ENCODE results near the gene LY6G6D.
"Not testable (repeated sequence)": the region's sequence is repeated elsewhere in the genome, so short reads cannot be mapped to it uniquely, and the experiment has no call there.

LY6G6D gene

GRCh38 chr6:31692353-31692752 lies 22.8 kb upstream of the LY6G6D start:
- no peak for DNase-seq

GRCh38 chr6:31692886-31693285 lies 22.3 kb upstream of the LY6G6D start:
- DNase-seq: no peak

- no peak for DNase-seq
Measured at GRCh38 chr6:31693535-31693934, 21.6 kb upstream of the LY6G6D start.

GRCh38 chr6:31697555-31697954 lies 17.6 kb upstream of the LY6G6D start:
- DNase-seq: no peak

DNA sequence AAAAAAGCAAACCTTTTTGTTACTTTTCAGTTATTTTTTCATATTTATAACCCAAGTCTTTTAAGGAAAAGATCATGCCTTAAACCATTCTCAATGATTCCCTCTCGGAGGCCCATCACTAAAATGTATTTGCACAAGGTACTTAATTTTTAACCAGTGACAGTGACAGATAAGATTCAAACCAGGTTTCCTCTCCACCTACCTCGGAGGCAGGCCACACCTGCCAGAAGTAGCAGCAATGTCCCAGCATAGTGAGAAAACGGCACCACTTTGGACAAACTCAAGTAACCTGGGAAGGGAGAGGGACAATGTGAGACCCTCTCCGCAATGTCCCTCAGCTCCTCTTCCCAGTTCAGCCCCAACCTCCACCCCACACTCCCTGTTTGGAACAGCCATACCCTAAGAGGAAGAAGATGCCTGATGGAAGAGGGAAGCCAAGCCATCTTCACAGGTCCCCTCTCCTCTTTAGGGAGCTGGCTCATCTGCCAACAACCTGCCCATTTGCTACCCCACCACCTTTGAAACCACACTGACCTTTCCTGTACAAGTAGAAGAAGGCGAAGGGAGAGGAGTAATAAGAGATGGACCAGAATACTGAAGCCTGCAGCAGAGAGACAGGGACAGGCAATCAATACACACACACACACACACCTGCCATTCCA lies 14.3 kb upstream of the LY6G6D start:
- DNase-seq: no peak

DNA sequence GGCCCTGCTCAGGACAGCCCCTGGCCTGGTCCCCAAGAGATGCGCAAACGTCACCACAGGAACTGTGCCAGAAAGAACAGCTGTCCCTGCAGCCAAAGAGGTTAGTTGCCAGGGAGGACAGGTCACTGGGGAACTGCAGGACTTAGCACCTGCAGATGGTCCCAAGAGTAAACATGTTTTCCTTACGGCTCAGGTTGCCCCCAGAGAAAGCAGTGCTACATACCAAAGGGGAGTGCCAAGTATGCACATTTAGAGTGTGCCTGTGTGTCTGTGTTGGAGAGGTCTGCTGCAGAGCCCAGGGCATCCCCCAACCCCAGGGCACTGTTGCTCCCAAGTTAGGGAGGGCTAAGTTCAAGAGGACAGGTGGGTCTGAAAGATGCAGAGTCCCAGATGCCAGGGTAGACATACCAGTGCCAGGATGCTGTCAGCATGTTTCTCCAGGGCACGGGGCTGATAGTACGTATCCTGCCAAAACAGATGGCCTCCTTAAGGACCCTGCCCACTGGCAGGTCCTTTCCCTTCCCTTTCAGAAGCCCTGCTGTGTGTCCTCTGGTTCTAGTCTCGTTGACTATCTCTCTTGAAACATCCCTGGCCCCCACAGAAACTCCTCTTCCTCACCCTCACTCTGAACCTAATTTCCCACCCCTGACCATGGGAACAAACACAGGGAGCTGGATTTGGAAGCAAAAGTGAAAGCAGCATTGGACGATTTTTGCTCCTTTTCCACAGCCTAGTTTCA lies 13.3 kb upstream of the LY6G6D start:
- DNase-seq: peak in 1 of 2 donors; percentile 32

GRCh38 chr6:31702405-31702818 lies 12.7 kb upstream of the LY6G6D start:
- DNase-seq: no peak

DNA sequence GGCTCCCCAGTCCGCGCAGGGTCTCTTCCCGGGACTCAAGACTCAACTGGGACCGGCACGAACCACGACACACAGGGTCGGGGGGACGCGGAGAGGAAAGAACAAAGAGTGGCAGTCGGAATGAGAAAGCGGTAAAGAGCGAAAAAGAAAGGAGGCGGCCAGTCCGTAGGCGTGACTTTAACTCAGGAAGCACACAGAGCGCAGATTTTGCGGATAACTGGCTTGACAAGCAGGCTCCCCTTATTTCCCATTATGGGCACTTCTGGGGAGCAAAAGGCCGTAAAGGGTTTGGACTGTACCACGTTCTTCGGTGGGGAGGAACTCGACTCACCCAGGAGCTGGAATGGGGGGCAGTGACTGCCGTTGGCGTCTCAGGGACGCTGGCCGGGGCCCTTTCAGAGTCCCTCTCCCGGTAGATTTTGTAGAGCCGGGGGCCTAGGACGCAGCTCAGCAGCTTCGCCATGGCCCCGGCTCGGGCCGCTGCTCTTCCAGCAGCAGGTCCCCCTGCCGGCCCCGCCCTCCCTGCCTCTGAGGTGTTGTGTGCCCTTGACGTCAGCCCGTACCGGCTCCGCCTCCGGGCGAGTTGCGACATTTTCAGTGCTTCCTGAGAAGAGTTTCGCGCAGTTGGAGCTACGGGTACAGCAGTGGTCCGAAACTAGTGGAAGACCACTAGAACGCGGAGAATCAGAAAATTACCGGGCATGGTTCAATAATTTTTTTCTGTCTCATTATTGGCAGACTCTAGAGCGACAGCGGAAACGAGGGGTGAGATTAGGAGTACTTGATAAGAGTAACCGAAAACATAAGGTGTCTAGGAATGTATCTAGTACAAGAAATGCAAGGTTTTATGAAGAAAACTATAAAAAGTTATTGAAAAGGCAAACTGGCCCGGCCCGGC lies 12.1 kb upstream of the LY6G6D start, which contains the start of gene ABHD16A:
Gene ABHD16A, minus strand, starts transcription at position 506 of the 898 bp plus-strand sequence. Its CDS starts 43 bp downstream, at position 463.
- peak; percentile 97 to 99 for DNase-seq

DNA sequence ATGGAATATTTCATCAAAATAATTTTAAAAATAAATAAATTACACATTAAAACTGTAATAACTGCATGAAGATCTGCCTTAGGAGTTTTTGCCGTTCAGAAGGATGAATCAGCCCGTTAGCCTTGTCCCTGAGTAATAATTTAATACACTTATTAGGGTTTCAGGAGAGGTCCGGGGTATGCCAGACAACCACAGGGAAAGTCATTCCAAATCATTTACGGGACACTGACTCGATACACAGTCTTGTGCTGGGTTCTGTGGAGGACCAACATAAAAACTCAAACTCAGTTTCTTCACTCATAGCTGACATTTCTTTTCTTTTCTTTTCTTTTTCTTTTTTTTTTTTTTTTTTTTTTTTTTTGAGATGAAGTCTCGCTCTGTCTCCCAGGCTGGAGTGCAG lies 9.2 kb upstream of the LY6G6D start:
- DNase-seq: no peak

- no peak for DNase-seq
Measured at GRCh38 chr6:31706599-31706998, 8.5 kb upstream of the LY6G6D start, which contains the start of gene LY6G6F. Gene LY6G6F (plus strand): TSS chr6:31706866. CDS start chr6:31706907, 41 bp downstream.

DNA sequence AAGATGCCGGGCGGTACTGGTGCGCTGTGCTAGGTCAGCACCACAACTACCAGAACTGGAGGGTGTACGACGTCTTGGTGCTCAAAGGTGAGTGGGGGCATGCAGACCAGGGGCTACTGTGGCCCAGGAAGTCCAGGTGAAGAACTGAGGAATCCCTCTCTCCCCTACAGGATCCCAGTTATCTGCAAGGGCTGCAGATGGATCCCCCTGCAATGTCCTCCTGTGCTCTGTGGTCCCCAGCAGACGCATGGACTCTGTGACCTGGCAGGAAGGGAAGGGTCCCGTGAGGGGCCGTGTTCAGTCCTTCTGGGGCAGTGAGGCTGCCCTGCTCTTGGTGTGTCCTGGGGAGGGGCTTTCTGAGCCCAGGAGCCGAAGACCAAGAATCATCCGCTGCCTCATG lies 7.4 kb upstream of the LY6G6D start:
- DNase-seq: no peak

DNA sequence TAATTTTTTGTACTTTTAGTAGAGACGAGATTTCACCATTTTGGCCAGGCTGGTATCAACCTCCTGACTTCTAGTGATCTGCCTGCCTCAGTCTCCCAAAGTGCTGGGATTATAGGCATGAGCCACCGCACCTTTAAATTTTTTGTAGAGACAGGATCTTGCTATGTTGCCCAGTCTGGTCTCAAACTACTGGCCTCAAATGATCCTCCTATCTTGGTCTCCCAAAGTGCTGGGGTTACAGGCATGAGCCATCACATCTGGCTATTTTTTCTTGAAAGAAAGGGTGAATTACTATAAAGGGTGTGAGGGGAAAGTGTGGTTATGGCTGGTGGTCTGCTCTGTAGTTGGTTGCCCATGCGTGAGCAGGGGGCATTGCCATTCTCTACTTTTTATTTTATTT lies 6.9 kb upstream of the LY6G6D start:
- no peak for DNase-seq

- not testable (repeated sequence) for DNase-seq
Measured at GRCh38 chr6:31709157-31709556, 6.0 kb upstream of the LY6G6D start.

GRCh38 chr6:31710523-31711219 lies 4.5 kb upstream of the LY6G6D start:
- no peak for DNase-seq

DNA sequence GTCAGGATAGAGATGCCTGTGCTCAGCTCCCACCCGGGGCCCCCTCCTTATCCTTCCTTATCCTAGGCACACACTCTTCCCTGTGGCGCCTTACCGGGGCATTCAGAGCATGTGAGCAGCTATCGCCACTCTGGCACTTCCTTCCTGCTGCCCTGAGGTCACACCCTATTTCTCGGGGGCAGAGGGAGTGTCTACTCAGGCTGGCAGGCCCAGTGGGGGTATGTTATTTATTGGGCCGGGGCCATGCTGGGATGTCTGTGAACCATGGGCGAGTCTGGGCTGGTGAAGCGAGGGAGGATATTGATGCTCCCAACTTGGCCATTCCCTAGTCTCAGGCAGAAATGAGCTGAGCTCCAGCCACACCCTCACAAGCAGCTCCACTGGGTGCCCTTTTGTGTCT lies 3.9 kb upstream of the LY6G6D start:
- DNase-seq: peak; percentile 30 to 32

DNA sequence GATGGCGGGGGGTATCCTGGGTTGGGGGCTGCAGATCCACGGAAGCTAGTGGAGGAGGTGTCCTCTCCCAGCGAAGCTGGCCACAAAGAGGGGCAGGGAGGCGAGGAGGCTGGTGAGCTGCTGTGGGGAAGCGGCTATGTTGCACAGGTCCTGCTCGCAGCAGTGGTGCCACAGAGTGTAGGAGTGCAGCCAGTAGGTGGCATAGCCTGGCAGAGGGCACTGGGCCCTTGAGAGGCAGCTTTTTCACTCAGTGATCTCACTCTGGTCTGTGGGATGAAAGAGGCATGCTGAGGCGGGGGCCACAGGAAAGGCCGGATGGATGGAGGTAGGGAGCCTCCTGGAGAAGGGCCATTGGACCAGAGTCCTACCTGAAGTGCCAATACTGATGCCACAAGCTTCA lies 2.9 kb upstream of the LY6G6D start:
- no peak for DNase-seq

- DNase-seq: no peak
Measured at GRCh38 chr6:31713465-31713864, 1.7 kb upstream of the LY6G6D start.

DNA sequence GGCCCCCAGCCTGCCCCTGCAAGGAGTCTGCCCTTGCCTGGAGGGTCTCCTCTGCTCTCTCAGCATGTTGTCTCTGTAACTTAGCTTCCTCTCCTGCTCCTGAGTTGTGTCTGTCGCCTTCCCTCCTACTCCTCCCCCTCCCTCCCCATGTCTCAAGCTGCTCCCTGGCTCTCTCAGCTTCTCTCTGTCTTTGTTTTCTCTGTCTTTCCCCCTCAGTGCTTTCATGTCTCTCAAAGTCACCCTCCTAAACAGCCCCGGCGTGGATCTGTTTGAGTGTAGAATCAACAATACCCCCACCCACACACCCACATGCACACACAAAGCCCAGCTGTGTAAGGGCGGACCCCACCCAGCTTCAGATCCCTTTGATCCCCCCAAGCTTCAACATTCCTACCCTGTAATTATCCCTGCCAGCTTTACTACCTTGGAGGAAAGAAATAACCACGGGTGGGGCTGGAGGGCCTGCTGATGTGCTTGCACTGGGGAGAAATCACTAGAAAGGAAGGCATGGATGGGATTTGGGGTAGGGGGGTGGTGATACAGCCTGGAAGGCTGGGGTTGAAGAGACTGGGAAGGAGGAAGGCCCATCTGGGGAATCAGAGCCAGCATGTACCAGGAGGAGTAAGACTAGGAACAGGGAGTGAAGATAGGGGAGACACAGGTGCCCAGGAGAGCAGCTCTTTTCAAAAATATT lies 1.0 kb upstream of the LY6G6D start:
- DNase-seq: no peak

- DNase-seq: no peak
Measured at GRCh38 chr6:31717499-31718222, 2.5 kb downstream of the LY6G6D start.

DNA sequence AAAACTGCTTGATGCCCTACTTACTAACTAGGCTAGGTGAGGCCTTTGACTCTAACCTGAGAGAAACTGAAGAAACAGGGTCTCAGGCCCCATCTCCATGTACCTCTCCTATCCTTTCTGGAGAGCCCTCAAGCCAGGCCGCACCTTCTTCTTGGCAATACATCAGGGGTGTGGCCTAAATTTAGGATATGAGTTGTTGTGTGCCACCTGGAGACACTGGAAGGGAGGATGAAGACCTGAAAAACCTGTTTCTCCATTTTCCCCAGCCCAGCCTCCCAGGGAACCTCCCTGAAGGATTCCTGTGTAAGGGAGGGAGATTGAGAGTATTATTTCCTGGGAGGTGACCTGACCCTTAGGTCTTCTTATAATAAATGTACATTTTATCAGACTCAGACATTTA lies 3.1 kb downstream of the LY6G6D start:
- no peak for DNase-seq

DNA sequence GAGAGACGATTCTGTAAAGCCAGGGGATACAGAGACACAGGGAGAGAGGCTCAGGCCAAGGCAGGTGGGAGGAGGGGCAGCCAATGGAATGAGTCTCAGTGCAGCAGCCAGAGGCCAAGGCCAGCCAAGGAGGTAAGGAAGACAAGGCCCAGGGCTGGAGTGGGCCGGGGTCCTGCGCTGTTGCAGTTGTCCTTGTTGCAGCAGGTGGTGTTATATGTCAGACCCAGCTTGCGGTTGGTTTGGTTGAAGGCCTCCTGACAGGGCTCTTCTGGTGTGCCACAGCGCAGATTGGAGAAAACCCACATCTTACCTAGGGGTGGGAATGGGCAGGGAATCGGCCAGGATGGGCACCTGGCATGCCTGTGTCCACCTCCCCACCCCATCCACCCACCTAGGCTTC lies 3.9 kb downstream of the LY6G6D start:
- no peak for DNase-seq

Data from inflammatory macrophage treated with lipopolysaccharide for 1 hour (primary cell).